ENCODE results near the gene ADD1. TPM values are rescaled to one million over a fixed set of nuclear protein-coding genes. Genes with fewer than 3 reads are reported as not detected.

The ADD1 gene
- total RNA-seq, 1 donor from 2014 or later: 131 TPM

- Histone ChIP-seq H3K27ac (no peak overlapping the region), H3K4me1 (peaks cover 22% of the 10 kb centered on the region), H3F3A (ENCODE audit: low read depth) (peaks cover 5% of the 10 kb centered on the region), H3K4me2 (no peak overlapping the region), H3K9ac (no peak overlapping the region), H3K79me2 (ENCODE audit: low read depth) (no peaks in the 10 kb centered on the region), H2AFZ (replicated peaks) (no peak overlapping the region), H3K4me3 (no peak overlapping the region), H4K20me1 (ENCODE audit: low read depth) (no peaks in the 10 kb centered on the region), H3K36me3 (no peaks in the 10 kb centered on the region), H3K27me3 (no peaks in the 10 kb centered on the region), H3K9me3 (ENCODE audit: low read depth) (no peaks in the 10 kb centered on the region)
- H3K27me3 Mint-ChIP-seq (ENCODE audit: insufficient read depth, low read depth): peaks cover 9% of the 10 kb centered on the region
- H3K4me1 Mint-ChIP-seq: peaks cover 23% of the 10 kb centered on the region
- no peak overlapping the region for H3K4me3 Mint-ChIP-seq
- no peak overlapping the region for H3K27ac Mint-ChIP-seq
- H3K36me3 Mint-ChIP-seq: no peaks in the 10 kb centered on the region
- no peaks in the 10 kb centered on the region for H3K9me3 Mint-ChIP-seq
- no peak for DNase-seq (ENCODE audit: low spot score)
- no peak for TF ChIP-seq EZH2phosphoT487 (IDR thresholded peaks at IDR 0.05)
- no peak for TF ChIP-seq EZH2 (IDR thresholded peaks at IDR 0.05)
- TF ChIP-seq CTCF (IDR thresholded peaks at IDR 0.05): no peak
These were observed 39.1 kb upstream of the ADD1 start for GRCh38 chr4:2804449-2804972.

- H2AFZ ChIP-seq (replicated peaks): no peak overlapping the region
- Mint-ChIP-seq H3K4me3 (peak overlapping the region; percentile 43), H3K9me3 (no peaks in the 10 kb centered on the region), H3K27ac (no peak overlapping the region), H3K36me3 (no peaks in the 10 kb centered on the region), H3K27me3 (ENCODE audit: insufficient read depth, low read depth) (peaks cover 9% of the 10 kb centered on the region), H3K4me1 (peaks cover 28% of the 10 kb centered on the region)
- H3K79me2 ChIP-seq (ENCODE audit: low read depth): no peaks in the 10 kb centered on the region
- H3K4me1 ChIP-seq: peaks cover 28% of the 10 kb centered on the region
- no peaks in the 10 kb centered on the region for H3K27me3 ChIP-seq
- H3K9ac ChIP-seq: no peak overlapping the region
- no peaks in the 10 kb centered on the region for H3K9me3 ChIP-seq (ENCODE audit: low read depth)
- peaks cover 5% of the 10 kb centered on the region for H3F3A ChIP-seq (ENCODE audit: low read depth)
- H3K4me3 ChIP-seq: no peak overlapping the region
- H4K20me1 ChIP-seq (ENCODE audit: low read depth): no peaks in the 10 kb centered on the region
- no peak overlapping the region for H3K4me2 ChIP-seq
- DNase-seq (ENCODE audit: low spot score): no peak
- no peak for TF ChIP-seq CTCF (IDR thresholded peaks at IDR 0.05)
- TF ChIP-seq EZH2 (IDR thresholded peaks at IDR 0.05): no peak
- no peak for TF ChIP-seq EZH2phosphoT487 (IDR thresholded peaks at IDR 0.05)
- no peak overlapping the region for H3K27ac ChIP-seq
- H3K36me3 ChIP-seq: no peaks in the 10 kb centered on the region
These were observed 38.6 kb upstream of the ADD1 start for GRCh38 chr4:2804973-2805501.

- peaks cover 9% of the 10 kb centered on the region for H3K27me3 Mint-ChIP-seq (ENCODE audit: insufficient read depth, low read depth)
- H2AFZ ChIP-seq (replicated peaks): no peak overlapping the region
- no peaks in the 10 kb centered on the region for H3K36me3 Mint-ChIP-seq
- no peak overlapping the region for H3K27ac ChIP-seq
- H3K9ac ChIP-seq: no peak overlapping the region
- peaks cover 5% of the 10 kb centered on the region for H3F3A ChIP-seq (ENCODE audit: low read depth)
- no peak overlapping the region for H3K27ac Mint-ChIP-seq
- H3K4me2 ChIP-seq: no peak overlapping the region
- no peaks in the 10 kb centered on the region for H3K79me2 ChIP-seq (ENCODE audit: low read depth)
- H3K36me3 ChIP-seq: no peaks in the 10 kb centered on the region
- H3K4me3 Mint-ChIP-seq: no peak overlapping the region
- no peaks in the 10 kb centered on the region for H3K9me3 Mint-ChIP-seq
- peaks cover 32% of the 10 kb centered on the region for H3K4me1 Mint-ChIP-seq
- DNase-seq (ENCODE audit: low spot score): no peak
- TF ChIP-seq CTCF (IDR thresholded peaks at IDR 0.05) (no peak), EZH2phosphoT487 (IDR thresholded peaks at IDR 0.05) (no peak), EZH2 (IDR thresholded peaks at IDR 0.05) (no peak)
- no peaks in the 10 kb centered on the region for H3K27me3 ChIP-seq
- no peaks in the 10 kb centered on the region for H4K20me1 ChIP-seq (ENCODE audit: low read depth)
- no peak overlapping the region for H3K4me3 ChIP-seq
- no peaks in the 10 kb centered on the region for H3K9me3 ChIP-seq (ENCODE audit: low read depth)
- peaks cover 23% of the 10 kb centered on the region for H3K4me1 ChIP-seq
These were observed 37.8 kb upstream of the ADD1 start for GRCh38 chr4:2805712-2806389.

Measured in neural progenitor cell (in vitro differentiated cells).